ENCODE measurements around the gene PDE4D. TPM values are rescaled to one million over a fixed set of nuclear protein-coding genes. Genes with fewer than 3 reads are reported as not detected.

PDE4D gene
- polyA plus RNA-seq, 1 donor, result 23.1 TPM

GRCh38 chr5:59516161-59516560 is 377.4 kb downstream of the PDE4D start:
- DNase-seq, result no peak

GRCh38 chr5:59506285-59506877 is 387.1 kb downstream of the PDE4D start:
- peak; percentile 13 for DNase-seq

GRCh38 chr5:59504043-59504442 is 389.5 kb downstream of the PDE4D start:
- no peak for DNase-seq

DNA sequence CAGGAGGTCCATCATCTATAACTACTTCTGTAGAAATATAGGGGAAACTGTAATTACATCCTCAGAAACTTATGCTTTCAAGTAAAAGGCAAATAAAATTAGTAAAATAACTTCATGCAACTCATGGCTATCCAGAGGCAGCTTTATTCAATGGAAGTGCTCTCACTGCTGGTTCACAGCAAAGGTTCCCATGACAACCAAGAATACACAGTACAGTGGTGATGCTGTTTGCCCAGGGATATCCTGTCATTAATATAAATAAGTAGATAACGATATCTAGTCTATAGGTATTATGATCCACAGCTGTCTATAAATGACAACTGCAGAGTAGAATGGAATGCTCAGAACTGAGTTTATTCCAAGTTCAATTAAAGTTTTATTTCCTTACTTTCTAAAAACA is 390.3 kb downstream of the PDE4D start:
- no peak for DNase-seq

DNA sequence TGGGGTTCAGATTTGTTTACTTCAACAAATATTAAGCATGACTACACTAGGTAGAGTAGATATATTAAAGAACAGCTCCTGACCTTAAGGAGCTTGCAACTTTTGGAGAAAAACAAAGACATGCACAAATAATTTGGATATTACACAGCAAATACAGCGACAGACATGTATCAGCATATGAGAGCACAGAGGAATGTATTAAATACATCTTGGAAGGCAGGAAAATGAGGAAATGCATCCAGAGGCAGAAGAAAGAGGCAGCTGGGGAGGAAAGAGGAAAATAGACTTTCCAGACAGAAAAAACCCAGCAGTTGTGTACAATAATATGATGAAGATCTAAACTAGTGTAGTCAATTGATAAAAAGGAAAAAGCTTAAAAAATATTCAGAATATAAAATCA is 392.2 kb downstream of the PDE4D start:
- DNase-seq, result no peak

DNA sequence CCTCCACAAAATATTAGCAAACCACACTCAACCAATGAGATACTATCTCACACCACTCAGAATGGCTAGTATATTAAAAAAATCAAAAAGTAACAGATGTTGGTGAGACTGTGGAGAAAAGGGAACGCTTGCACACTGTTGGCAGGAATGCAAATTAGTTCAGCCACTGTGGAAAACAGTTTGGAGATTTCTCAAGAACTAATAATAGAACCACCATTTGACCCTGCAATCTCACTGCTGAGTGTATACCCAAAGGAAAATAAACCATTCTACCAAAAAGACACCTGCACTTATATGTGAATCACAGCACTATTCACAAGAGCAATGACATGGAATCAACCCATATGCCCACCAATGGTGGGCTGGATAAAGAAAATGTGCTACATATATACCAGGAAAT is 393.5 kb downstream of the PDE4D start:
- no peak for DNase-seq

GRCh38 chr5:59497207-59497606 is 396.3 kb downstream of the PDE4D start:
- no peak for DNase-seq

DNA sequence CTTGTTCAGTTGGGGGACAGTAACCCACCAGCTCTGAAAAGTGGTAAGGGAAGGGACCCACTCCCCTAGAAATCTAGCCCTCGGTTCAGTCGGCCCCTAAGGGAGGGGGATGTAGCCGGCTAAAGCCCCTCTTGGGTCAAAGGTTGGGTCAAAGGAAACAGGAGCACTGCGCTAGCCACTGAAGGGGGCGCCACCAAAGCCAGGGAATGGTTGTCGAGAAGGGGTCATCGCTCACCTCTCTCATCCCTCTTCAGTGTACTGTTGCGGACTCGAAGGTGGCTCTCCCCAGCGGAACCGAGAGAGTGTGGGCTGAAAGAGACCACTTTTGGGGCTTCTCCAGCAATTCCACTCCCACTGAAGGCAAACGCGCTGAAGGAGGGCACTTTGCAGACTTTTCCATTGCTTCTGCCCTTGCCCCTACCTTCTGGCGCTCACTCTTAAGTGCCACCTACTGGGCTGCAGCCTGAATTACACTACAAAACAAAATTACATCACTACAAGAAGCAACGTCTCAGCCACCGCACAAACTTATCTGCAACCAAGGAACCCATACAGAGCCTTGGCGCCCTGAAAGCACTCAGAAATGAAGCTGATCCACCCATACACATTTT is 396.9 kb downstream of the PDE4D start:
- DNase-seq, result no peak

DNA sequence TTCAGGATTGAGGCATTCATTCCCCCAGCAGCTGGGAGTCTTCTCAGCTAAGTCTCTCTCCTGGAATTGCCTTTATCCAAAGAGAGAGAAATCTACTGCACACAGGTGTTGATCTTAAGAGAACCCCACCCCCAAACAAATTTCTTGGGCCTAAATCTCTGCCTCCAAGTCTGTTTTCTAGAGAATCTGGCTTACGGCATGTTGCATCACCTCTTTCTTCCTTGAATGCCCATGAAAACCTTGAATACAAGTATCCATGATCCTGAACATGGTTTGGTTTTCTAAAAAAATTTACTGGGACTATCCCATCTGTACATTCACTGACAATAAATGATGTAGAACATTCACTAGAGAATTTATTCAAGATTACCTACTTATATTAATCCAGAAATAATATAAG is 401.6 kb downstream of the PDE4D start:
- no peak for DNase-seq

DNA sequence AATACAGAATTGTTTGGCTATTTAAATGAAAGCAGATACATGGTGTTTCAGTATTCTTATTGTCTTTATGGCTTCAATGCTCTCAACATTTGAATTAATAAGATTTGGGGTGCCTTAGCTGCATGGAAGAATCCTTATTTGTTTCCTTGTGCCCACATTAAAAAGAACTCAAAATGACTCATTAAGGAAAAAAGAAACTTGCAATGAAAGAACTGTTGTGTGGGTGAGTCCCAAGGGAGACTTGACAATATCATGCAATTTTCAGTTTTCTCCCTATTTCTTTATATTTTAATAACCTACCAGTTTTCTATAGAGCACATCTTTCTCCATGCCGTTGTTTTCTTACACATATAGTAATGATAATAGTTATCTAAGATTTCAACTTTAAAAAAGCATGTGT is 404.0 kb downstream of the PDE4D start:
- DNase-seq, result no peak

- no peak for DNase-seq
Measured at GRCh38 chr5:59487772-59488729, 405.5 kb downstream of the PDE4D start.

- no peak for DNase-seq
Measured at GRCh38 chr5:59487068-59487686, 406.3 kb downstream of the PDE4D start.

- DNase-seq, result no peak
Measured at GRCh38 chr5:59486508-59486907, 407.0 kb downstream of the PDE4D start.

DNA sequence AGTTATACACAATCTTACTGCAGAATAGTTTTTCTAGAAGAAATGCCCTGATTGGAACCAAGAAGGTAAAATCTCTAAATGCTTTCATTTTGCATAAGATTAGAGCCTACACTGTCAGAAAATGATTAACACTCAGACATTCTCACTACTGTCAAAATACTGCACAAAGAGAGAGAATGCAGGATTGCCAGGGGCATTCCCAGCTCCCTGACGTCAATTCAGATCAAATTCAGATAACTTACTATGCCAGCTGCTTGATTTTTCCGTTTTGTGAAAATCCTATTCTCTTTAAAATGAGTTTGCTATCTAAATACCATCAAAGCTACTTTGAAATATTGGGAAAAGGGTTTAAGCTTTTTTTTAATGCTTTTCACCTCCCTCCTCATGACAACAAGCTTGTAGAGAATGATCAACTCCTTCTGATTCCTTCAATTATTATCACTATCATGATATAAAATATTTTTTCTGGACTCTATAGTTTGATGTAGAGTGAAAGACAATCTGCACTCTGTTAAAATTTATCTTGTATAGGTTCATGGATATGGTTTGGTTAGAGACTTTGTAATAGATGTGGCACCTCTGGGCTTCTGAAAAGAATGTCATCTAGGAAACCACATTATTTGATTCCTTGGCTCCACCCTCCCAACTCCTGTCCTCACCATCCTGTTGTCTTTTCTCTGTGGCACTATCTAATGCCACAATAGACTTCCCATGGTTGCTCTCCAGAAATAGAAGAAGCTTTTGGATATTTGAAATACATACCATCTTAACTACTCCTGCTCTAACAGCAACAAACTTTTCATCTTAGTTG is 407.7 kb downstream of the PDE4D start:
- no peak for DNase-seq

GRCh38 chr5:59485107-59485506 is 408.4 kb downstream of the PDE4D start:
- DNase-seq, result no peak

- DNase-seq, result no peak
Measured at GRCh38 chr5:59484618-59485017, 408.9 kb downstream of the PDE4D start.

- no peak for DNase-seq
Measured at GRCh38 chr5:59483971-59484472, 409.5 kb downstream of the PDE4D start.

DNA sequence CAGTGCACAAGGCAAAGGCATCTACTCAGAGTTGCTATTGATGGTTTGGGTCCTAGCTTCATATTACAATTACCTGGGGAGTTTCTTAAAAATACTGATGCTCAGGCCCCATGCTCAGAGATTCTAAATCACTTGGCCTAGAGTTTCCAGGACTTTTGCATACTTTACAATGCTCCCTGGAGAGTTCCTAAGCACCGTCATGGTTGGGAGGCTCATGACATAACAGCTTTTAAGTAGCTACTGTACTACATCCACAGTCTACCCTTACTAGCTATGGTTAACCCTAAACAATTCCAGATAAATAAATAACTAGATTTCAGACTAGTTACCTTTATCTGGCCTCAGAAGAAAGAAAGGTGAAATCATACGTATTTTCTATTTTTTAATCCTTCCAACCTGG is 414.4 kb downstream of the PDE4D start:
- no peak for DNase-seq

DNA sequence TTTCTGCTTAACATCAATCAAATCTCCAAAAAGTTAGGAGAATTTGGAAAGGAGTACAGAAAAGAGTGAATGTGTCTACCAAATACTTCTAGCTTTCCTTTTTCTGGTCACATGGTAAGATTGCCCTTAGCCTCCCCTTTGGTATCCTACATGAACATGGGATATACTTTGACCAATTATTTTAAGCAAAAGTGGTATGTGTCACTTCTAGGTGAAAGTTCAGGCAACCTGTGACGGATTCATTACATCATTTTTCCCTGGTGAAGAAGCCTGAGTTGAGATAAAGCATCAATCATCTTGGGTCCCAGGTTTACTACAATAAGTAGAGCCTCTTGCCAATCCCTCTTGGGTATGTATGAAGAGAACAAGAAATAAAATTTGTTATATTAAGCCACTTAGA is 419.2 kb downstream of the PDE4D start:
- no peak for DNase-seq

- no peak for DNase-seq
Measured at GRCh38 chr5:59473611-59474010, 419.9 kb downstream of the PDE4D start.

GRCh38 chr5:59471463-59471862 is 422.1 kb downstream of the PDE4D start:
- DNase-seq, result no peak

DNA sequence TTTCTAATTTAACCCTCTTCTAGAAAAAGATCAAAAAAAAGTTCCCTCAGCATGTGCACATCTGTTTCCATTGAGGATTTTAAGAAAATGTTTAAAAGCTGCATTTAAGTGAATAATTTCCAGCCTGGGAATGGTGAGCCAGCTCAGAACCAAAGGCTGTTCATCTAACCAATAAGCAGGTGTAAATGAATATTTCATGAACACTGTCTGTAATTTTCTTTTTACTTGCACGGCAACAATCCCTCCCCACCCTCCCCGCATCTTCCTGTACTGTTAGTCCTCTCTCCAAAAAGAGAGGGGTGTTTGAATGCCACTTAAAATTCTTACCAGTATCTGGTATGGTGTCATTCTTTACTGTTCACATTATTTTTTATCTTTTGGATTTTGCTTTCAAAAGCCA is 425.6 kb downstream of the PDE4D start:
- DNase-seq, result no peak

Data from left kidney (tissue), 2 donors.